A549 (cell line): ENCODE measurements around the gene HIC1.

ENCODE experiments used
- RFX5 ChIP-seq: fragments of 450-650 bp; IDR thresholded peaks from 2 replicates; pipeline ENCODE4 v1.7.1; 2014; ENCODE audit warnings: antibody characterized with exemption, mild to moderate bottlenecking, moderate library complexity
- TF ChIP-seq, protein P1 (sequence below): fragments of >200 bp; sonication (Bioruptor Twin); formaldehyde crosslinking; IDR thresholded peaks from 3 replicates; pipeline ENCODE4 v1.5.1; 2016

DNA sequence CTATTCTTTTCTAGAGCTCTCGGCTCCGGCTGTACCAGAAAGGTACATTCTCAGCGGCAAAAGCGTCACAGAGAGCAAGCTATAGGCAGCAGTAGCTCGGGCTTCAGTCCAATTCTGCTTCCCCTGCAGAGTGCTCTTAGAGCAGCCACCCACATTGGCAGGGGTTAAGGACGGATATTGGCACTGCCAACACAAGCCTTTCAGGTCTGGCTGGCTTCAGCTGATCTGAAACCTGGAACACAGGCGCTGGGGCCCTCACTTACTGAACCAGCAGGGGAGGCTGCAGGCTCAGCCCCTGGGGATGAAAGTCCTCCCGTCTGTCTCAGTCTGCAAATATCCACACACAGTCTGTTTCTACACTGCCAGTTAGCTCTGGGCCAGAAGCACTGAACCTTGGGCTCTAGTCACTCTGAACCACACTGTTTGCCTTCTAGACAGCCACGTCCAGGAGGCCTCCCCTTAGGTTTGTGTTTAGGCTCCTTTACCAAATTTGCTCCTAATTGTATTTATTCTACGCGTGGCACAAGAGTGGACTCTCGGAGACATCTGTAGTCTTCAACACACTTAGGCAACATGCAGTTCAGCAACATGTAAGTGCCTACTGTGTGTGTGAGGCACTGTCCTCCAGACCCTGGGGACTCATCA, 40.1 kb downstream of the HIC1 start:
- no peak for TF ChIP-seq RFX5
- TF ChIP-seq, protein P1, sequence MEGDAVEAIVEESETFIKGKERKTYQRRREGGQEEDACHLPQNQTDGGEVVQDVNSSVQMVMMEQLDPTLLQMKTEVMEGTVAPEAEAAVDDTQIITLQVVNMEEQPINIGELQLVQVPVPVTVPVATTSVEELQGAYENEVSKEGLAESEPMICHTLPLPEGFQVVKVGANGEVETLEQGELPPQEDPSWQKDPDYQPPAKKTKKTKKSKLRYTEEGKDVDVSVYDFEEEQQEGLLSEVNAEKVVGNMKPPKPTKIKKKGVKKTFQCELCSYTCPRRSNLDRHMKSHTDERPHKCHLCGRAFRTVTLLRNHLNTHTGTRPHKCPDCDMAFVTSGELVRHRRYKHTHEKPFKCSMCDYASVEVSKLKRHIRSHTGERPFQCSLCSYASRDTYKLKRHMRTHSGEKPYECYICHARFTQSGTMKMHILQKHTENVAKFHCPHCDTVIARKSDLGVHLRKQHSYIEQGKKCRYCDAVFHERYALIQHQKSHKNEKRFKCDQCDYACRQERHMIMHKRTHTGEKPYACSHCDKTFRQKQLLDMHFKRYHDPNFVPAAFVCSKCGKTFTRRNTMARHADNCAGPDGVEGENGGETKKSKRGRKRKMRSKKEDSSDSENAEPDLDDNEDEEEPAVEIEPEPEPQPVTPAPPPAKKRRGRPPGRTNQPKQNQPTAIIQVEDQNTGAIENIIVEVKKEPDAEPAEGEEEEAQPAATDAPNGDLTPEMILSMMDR, result no peak
